ENCODE measurements around the gene SELENOP. TPM values are rescaled to one million over a fixed set of nuclear protein-coding genes. Genes with fewer than 3 reads are reported as not detected.

Gene SELENOP
- total RNA-seq, 1 donor from 2014 or later = 344 TPM

Other genes starting within 250 kb of the SELENOP start
- not detected for gene CCDC152, start 55.1 kb downstream of the SELENOP start, total RNA-seq
- gene ANXA2R, start 228.4 kb upstream of the SELENOP start, total RNA-seq = 10.6 TPM